GM20431 (cell line): Measurements from ENCODE around the gene FLRT1.

Experiments
- in situ Hi-C: fragments of 300-500 bp; cut with MseI, MboI; formaldehyde crosslinking; loops from one replicate; pipeline ENCODE4 v1.15.0; 2020; ENCODE audit warnings: low sequenced_read_pairs; ENCODE audit not compliant: unreplicated experiment

Gene FLRT1

GRCh38 chr11:64005691-64006090, 30.0 kb upstream of the FLRT1 start:
- in situ Hi-C loops, result loop anchor here (10.0 kb wide), 1 partner anchor 139 kb away; no protein-coding TSS in a partner anchor

GRCh38 chr11:64006398-64006797, 29.3 kb upstream of the FLRT1 start:
- in situ Hi-C loops, result loop anchor here (10.0 kb wide), 1 partner anchor 138 kb away; no protein-coding TSS in a partner anchor

GRCh38 chr11:64007160-64007628, 28.5 kb upstream of the FLRT1 start:
- in situ Hi-C loops, result loop anchor here (10.0 kb wide), 1 partner anchor 138 kb away; no protein-coding TSS in a partner anchor

GRCh38 chr11:64007629-64008282, 28.0 kb upstream of the FLRT1 start:
- in situ Hi-C loops, result loop anchor here (10.0 kb wide), 1 partner anchor 137 kb away; no protein-coding TSS in a partner anchor

- in situ Hi-C loops, result loop anchor here (10.0 kb wide), 1 partner anchor 136 kb away; no protein-coding TSS in a partner anchor
Measured at GRCh38 chr11:64008283-64008913, 27.3 kb upstream of the FLRT1 start.

GRCh38 chr11:64008914-64009633, 26.7 kb upstream of the FLRT1 start:
- in situ Hi-C loops, result loop anchor here (10.0 kb wide), 1 partner anchor 136 kb away; no protein-coding TSS in a partner anchor

- in situ Hi-C loops, result loop anchor here (10.0 kb wide), 1 partner anchor 135 kb away; no protein-coding TSS in a partner anchor
Measured at GRCh38 chr11:64009710-64010109, 26.0 kb upstream of the FLRT1 start.

GRCh38 chr11:64010783-64011182, 24.9 kb upstream of the FLRT1 start:
- in situ Hi-C loops, result no loop called here

- in situ Hi-C loops, result no loop called here
Measured at GRCh38 chr11:64011371-64011770, 24.4 kb upstream of the FLRT1 start.

GRCh38 chr11:64013141-64013896, 22.4 kb upstream of the FLRT1 start:
- in situ Hi-C loops, result no loop called here

GRCh38 chr11:64014356-64014755, 21.4 kb upstream of the FLRT1 start:
- in situ Hi-C loops, result no loop called here

- in situ Hi-C loops, result no loop called here
Measured at GRCh38 chr11:64015510-64015909, 20.2 kb upstream of the FLRT1 start.

- in situ Hi-C loops, result no loop called here
Measured at GRCh38 chr11:64015935-64016845, 19.5 kb upstream of the FLRT1 start.

GRCh38 chr11:64017945-64018224, 17.8 kb upstream of the FLRT1 start:
- in situ Hi-C loops, result no loop called here

GRCh38 chr11:64018310-64018709, 17.4 kb upstream of the FLRT1 start:
- in situ Hi-C loops, result no loop called here

- in situ Hi-C loops, result no loop called here
Measured at GRCh38 chr11:64019106-64020037, 16.4 kb upstream of the FLRT1 start.

- in situ Hi-C loops, result no loop called here
Measured at GRCh38 chr11:64020976-64021756, 14.6 kb upstream of the FLRT1 start.

- in situ Hi-C loops, result no loop called here
Measured at GRCh38 chr11:64021757-64022093, 14.0 kb upstream of the FLRT1 start.
